ENCODE results near the gene TK2.

DNA sequence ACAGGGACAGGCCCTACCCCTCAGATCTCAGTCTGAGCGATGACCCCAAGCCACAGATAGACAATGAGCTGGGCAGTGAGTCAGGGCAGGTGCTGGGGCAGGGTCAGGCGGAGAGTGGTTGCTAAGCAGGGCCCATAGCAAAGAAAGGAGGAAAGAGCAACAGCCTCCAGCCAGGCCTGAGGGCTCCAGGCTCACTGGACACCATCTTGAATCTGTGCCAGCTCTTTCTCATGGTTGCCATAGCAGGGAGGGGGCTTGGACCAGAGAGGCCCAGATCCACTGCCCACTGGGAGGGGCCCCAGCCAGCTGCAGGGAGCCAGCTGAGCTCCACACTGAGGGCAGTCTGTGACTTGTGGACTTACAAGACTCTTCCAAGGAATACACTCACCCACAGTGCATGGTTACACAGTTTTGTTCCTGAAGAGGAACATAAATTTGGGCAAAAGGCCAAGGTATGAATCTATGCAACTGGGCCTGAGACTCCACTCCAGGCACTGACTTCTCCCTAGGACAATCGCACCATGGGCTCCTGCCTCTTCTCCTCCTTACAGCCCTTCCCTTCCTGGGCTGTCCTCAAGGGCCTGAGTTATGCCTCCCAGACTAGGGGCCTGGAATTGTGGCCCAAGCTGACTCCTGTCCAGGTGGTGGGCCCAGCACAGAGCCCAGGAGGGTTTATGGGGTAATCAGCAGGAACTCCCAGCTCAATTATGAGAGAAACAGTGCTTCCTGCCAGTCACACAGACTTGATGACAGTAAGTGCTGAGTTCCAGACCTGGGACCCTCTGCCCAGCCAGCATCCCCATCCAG, 62.9 kb downstream of the TK2 start:
- TF ChIP-seq NPAS2 (CRISPR knock-in tag; IDR thresholded peaks at IDR 0.05; ENCODE audit: borderline replicate concordance) (no peak), CTCF (IDR thresholded peaks at IDR 0.05) (no peak), REST (IDR thresholded peaks at IDR 0.05) (no peak), MAFK (IDR thresholded peaks at IDR 0.05; ENCODE audit: partially characterized antibody) (no peak), ELK1 (IDR thresholded peaks at IDR 0.05; ENCODE audit: low read depth, low read length) (no peak), POLR2A (IDR thresholded peaks at IDR 0.05; ENCODE audit: low read length) (no peak), EP300 (IDR thresholded peaks at IDR 0.05) (no peak), FOSL2 (IDR thresholded peaks at IDR 0.05) (no peak), FOSL2 (CRISPR knock-in tag; IDR thresholded peaks at IDR 0.05) (no peak), BHLHE40 (IDR thresholded peaks at IDR 0.05; ENCODE audit: low read depth, low read length) (no peak), RFX5 (IDR thresholded peaks at IDR 0.05) (no peak), NR3C1 (IDR thresholded peaks at IDR 0.05) (no peak)
- TF ChIP-seq, protein P1, sequence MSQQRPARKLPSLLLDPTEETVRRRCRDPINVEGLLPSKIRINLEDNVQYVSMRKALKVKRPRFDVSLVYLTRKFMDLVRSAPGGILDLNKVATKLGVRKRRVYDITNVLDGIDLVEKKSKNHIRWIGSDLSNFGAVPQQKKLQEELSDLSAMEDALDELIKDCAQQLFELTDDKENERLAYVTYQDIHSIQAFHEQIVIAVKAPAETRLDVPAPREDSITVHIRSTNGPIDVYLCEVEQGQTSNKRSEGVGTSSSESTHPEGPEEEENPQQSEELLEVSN (IDR thresholded peaks at IDR 0.05; ENCODE audit: borderline replicate concordance, low read depth), result no peak
- TF ChIP-seq, protein P2, sequence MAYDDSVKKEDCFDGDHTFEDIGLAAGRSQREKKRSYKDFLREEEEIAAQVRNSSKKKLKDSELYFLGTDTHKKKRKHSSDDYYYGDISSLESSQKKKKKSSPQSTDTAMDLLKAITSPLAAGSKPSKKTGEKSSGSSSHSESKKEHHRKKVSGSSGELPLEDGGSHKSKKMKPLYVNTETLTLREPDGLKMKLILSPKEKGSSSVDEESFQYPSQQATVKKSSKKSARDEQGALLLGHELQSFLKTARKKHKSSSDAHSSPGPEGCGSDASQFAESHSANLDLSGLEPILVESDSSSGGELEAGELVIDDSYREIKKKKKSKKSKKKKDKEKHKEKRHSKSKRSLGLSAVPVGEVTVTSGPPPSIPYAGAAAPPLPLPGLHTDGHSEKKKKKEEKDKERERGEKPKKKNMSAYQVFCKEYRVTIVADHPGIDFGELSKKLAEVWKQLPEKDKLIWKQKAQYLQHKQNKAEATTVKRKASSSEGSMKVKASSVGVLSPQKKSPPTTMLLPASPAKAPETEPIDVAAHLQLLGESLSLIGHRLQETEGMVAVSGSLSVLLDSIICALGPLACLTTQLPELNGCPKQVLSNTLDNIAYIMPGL (CRISPR knock-in tag; IDR thresholded peaks at IDR 0.05; ENCODE audit: borderline replicate concordance), result no peak
